ENCODE measurements around the gene SETSIP. TPM values are rescaled to one million over a fixed set of nuclear protein-coding genes. Genes with fewer than 3 reads are reported as not detected.

Gene SETSIP
- total and polyA plus RNA-seq, 8 donors, result 0.29 to 1.8 (median 0.64) TPM; not detected in 2

DNA sequence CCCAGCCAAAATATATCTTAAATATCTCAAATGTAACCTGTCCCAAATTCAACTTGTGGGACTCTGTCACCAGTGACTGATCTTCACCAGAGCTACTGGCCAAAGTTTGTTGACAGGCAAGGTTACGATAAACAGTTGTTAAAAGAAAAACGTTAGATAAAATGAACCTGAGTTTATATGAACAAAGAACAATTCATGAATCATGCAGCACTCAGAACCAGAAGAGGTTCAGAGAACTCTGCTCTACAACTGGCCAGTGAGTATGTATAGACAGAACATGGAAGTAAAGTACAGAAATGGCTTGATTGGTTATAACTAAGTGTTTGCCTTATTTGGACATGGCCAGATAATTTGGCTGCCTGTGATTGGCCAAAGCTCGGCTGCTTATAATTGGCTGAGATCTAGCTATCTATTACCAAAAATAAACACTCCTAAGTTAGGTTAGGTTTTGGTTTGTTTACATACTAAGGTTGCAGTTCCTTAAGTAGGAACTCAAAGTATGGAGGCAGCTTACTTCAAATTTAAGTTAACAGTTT is 30.4 kb upstream of the SETSIP start:
- no peaks in the 10 kb centered on the region for H3K9me3 ChIP-seq
- no peaks in the 10 kb centered on the region for H3K4me1 ChIP-seq
- intact Hi-C loops (cut with DNase I), result no loop called here
- H3K4me3 ChIP-seq, result no peak overlapping the region
- TF ChIP-seq, protein P1, sequence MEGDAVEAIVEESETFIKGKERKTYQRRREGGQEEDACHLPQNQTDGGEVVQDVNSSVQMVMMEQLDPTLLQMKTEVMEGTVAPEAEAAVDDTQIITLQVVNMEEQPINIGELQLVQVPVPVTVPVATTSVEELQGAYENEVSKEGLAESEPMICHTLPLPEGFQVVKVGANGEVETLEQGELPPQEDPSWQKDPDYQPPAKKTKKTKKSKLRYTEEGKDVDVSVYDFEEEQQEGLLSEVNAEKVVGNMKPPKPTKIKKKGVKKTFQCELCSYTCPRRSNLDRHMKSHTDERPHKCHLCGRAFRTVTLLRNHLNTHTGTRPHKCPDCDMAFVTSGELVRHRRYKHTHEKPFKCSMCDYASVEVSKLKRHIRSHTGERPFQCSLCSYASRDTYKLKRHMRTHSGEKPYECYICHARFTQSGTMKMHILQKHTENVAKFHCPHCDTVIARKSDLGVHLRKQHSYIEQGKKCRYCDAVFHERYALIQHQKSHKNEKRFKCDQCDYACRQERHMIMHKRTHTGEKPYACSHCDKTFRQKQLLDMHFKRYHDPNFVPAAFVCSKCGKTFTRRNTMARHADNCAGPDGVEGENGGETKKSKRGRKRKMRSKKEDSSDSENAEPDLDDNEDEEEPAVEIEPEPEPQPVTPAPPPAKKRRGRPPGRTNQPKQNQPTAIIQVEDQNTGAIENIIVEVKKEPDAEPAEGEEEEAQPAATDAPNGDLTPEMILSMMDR (IDR thresholded peaks at IDR 0.05), result no peak
- H3K36me3 ChIP-seq, result peaks cover 0 to 4% of the 10 kb centered on the region in 2 donors
- ATAC-seq, result no peak
- DNase-seq, result no peak
- H3K27me3 ChIP-seq, result no peaks in the 10 kb centered on the region
- H3K27ac ChIP-seq, result no peak overlapping the region

GRCh38 chr1:92096317-92096716 is 21.1 kb upstream of the SETSIP start:
- Histone ChIP-seq H3K27me3 (no peaks in the 10 kb centered on the region), H3K4me1 (peaks cover 0 to 14% of the 10 kb centered on the region in 2 donors), H3K4me3 (no peak overlapping the region), H3K27ac (peak overlapping the region in 1 of 2 donors; percentile 45), H3K9me3 (no peaks in the 10 kb centered on the region), H3K36me3 (no peaks in the 10 kb centered on the region)
- ATAC-seq (peak; percentile 66), DNase-seq (no peak)
- TF ChIP-seq, protein P1 (IDR thresholded peaks at IDR 0.05), result no peak
- intact Hi-C loops (cut with DNase I), result no loop called here

- Histone ChIP-seq H3K27ac (peak overlapping the region in 1 of 2 donors; percentile 45), H3K9me3 (no peaks in the 10 kb centered on the region), H3K36me3 (no peaks in the 10 kb centered on the region), H3K4me3 (no peak overlapping the region), H3K4me1 (peaks cover 0 to 14% of the 10 kb centered on the region in 2 donors), H3K27me3 (no peaks in the 10 kb centered on the region)
- TF ChIP-seq, protein P1 (IDR thresholded peaks at IDR 0.05), result no peak
- peak; percentile 15 for ATAC-seq
- intact Hi-C loops (cut with DNase I), result no loop called here
- no peak for DNase-seq
Measured at GRCh38 chr1:92095874-92096273, 20.7 kb upstream of the SETSIP start.

- H3K9me3 ChIP-seq, result no peaks in the 10 kb centered on the region
- no peak overlapping the region for H3K4me3 ChIP-seq
- TF ChIP-seq, protein P1 (IDR thresholded peaks at IDR 0.05), result no peak
- no peak overlapping the region for H3K27ac ChIP-seq
- H3K36me3 ChIP-seq, result no peaks in the 10 kb centered on the region
- peaks cover 0 to 14% of the 10 kb centered on the region in 2 donors for H3K4me1 ChIP-seq
- H3K27me3 ChIP-seq, result no peaks in the 10 kb centered on the region
- ATAC-seq, result no peak
- intact Hi-C loops (cut with DNase I), result no loop called here
- DNase-seq, result no peak
Measured at GRCh38 chr1:92094595-92094994, 19.4 kb upstream of the SETSIP start.

GRCh38 chr1:92094090-92094489 is 18.9 kb upstream of the SETSIP start:
- Histone ChIP-seq H3K27ac (no peak overlapping the region), H3K9me3 (no peaks in the 10 kb centered on the region), H3K36me3 (no peaks in the 10 kb centered on the region), H3K4me3 (no peak overlapping the region), H3K27me3 (no peaks in the 10 kb centered on the region), H3K4me1 (peaks cover 0 to 14% of the 10 kb centered on the region in 2 donors)
- ATAC-seq (no peak), DNase-seq (no peak)
- intact Hi-C loops (cut with DNase I), result no loop called here
- TF ChIP-seq, protein P1 (IDR thresholded peaks at IDR 0.05), result no peak
